Neuronal stem cell (in vitro differentiated cells): Measurements from ENCODE around the gene PTPRU.

Experiments used
- DNase-seq: peaks from one replicate; pipeline ENCODE4 v3.0.0-alpha.2; 2013; ENCODE audit warnings: low spot score
- H2AFZ ChIP-seq: one replicate; pipeline ENCODE4 v1.6.1; 2013; ENCODE audit warnings: mild to moderate bottlenecking, low read length, inconsistent platforms
- H2AK5ac ChIP-seq: 2 replicates; pipeline ENCODE4 v1.6.1; 2013; ENCODE audit warnings: low read depth, mild to moderate bottlenecking, inconsistent platforms, low read length, moderate library complexity, mixed read lengths
- H2BK120ac ChIP-seq: 2 replicates; pipeline ENCODE4 v1.6.1; 2013; ENCODE audit warnings: low read depth, mild to moderate bottlenecking, inconsistent platforms, low read length, moderate library complexity, mixed read lengths
- H2BK12ac ChIP-seq: one replicate; pipeline ENCODE4 v1.6.1; 2013; ENCODE audit warnings: low read length, inconsistent platforms
- H2BK15ac ChIP-seq: 2 replicates; pipeline ENCODE4 v1.6.1; 2013; ENCODE audit warnings: mild to moderate bottlenecking, low read length, inconsistent platforms, mixed read lengths
- H2BK5ac ChIP-seq: one replicate; pipeline ENCODE4 v1.6.1; 2013; ENCODE audit warnings: inconsistent platforms, mild to moderate bottlenecking, low read length, moderate library complexity
- H3K14ac ChIP-seq: one replicate; pipeline ENCODE4 v1.6.1; 2013; ENCODE audit warnings: low read length, inconsistent platforms
- H3K18ac ChIP-seq: 2 replicates; pipeline ENCODE4 v1.6.1; 2013; ENCODE audit warnings: low read length, inconsistent platforms
- H3K23ac ChIP-seq: 2 replicates; pipeline ENCODE4 v1.6.1; 2013; ENCODE audit warnings: low read depth, mild to moderate bottlenecking, mixed read lengths, low read length, inconsistent platforms; ENCODE audit not compliant: poor library complexity
- H3K27ac ChIP-seq: replicated peaks from 3 replicates; pipeline ENCODE4 v1.5.1; 2013; ENCODE audit warnings: low read length, inconsistent platforms
- H3K27me3 ChIP-seq, 3 experiments: 2 replicates each; pipeline ENCODE4 v1.6.1; 2013; ENCODE audit warnings: low read length in 3 of 3, mild to moderate bottlenecking in 2 of 3, inconsistent platforms in 1 of 3, low read depth in 1 of 3, mixed read lengths in 1 of 3, moderate library complexity in 1 of 3; ENCODE audit not compliant: control insufficient read depth in 3 of 3, insufficient read depth in 3 of 3
- H3K36me3 ChIP-seq, 2 donors: replicated peaks in 1 of 2; 2 replicates each; pipeline ENCODE4 v1.6.1; 2013; ENCODE audit warnings: low read length in 2 of 2; ENCODE audit not compliant: control insufficient read depth in 2 of 2, insufficient read depth in 2 of 2
- H3K4ac ChIP-seq: 2 replicates; pipeline ENCODE4 v1.6.1; 2013; ENCODE audit warnings: inconsistent platforms, mild to moderate bottlenecking, low read length, moderate library complexity
- H3K4me1 ChIP-seq, 2 donors: 1 replicate in 1 of 2; 2 replicates in 1 of 2; pipeline ENCODE4 v1.6.1; 2013; ENCODE audit warnings: low read length in 2 of 2, low read depth in 1 of 2; ENCODE audit not compliant: control insufficient read depth in 2 of 2, insufficient read depth in 1 of 2
- H3K4me2 ChIP-seq: one replicate; pipeline ENCODE4 v1.6.1; 2013; ENCODE audit warnings: mild to moderate bottlenecking, low read length, inconsistent platforms; ENCODE audit not compliant: insufficient read depth, poor library complexity, severe bottlenecking
- H3K4me3 ChIP-seq, 2 donors: 2 replicates each; pipeline ENCODE4 v1.5.1; 2013; ENCODE audit warnings: low read length in 2 of 2, mild to moderate bottlenecking in 2 of 2, inconsistent platforms in 1 of 2, moderate library complexity in 1 of 2
- H3K79me1 ChIP-seq: one replicate; pipeline ENCODE4 v1.6.1; 2013; ENCODE audit warnings: low read depth, mild to moderate bottlenecking, inconsistent platforms, low read length, moderate library complexity
- H3K9ac ChIP-seq: one replicate; pipeline ENCODE4 v1.6.1; 2013; ENCODE audit warnings: mild to moderate bottlenecking, low read depth, low read length, inconsistent platforms; ENCODE audit not compliant: poor library complexity
- H3K9me3 ChIP-seq, 2 donors: replicated peaks in 1 of 2; 2 replicates each; pipeline versions ENCODE3 to v1.6.1; 2013; ENCODE audit warnings: low read length in 2 of 2, mild to moderate bottlenecking in 2 of 2, inconsistent platforms in 1 of 2, low read depth in 1 of 2, mixed read lengths in 1 of 2, moderate library complexity in 1 of 2; ENCODE audit not compliant: control insufficient read depth in 2 of 2, insufficient read depth in 1 of 2
- H4K8ac ChIP-seq: one replicate; pipeline ENCODE4 v1.6.1; 2013; ENCODE audit warnings: low read depth, mild to moderate bottlenecking, inconsistent platforms, low read length, moderate library complexity
- H4K91ac ChIP-seq: one replicate; pipeline ENCODE4 v1.6.1; 2013; ENCODE audit warnings: low read length, low read depth, mild to moderate bottlenecking, inconsistent platforms; ENCODE audit not compliant: poor library complexity
- WGBS, 2 donors: extraction: QIAGEN DNeasy Blood & Tissue Kit; methylation state at CpG; one replicate each; pipeline ENCODE4 v1.1.7; 2013; ENCODE audit warnings: missing lambda C conversion rate in 2 of 2, mixed read lengths in 1 of 2; ENCODE audit not compliant: insufficient read length in 2 of 2, insufficient replicate concordance in 1 of 2; ENCODE audit errors: extremely low coverage in 2 of 2; 5-methylcytosine and 5-hydroxymethylcytosine counted together

The PTPRU gene

GRCh38 chr1:29195881-29196291 is 40.4 kb upstream of the PTPRU start:
- H3K18ac ChIP-seq: no peak overlapping the region
- DNase-seq: no peak
- no peak overlapping the region for H3K4me2 ChIP-seq
- no CpG with 5 or more reads among the region's 8 CpGs for WGBS, 2 donors
- no peak overlapping the region for H3K27ac ChIP-seq
- H3K4me3 ChIP-seq: no peak overlapping the region
- no peak overlapping the region for H3K4ac ChIP-seq
- H2AFZ ChIP-seq: no peak overlapping the region
- H2BK5ac ChIP-seq: no peak overlapping the region
- no peak overlapping the region for H2BK120ac ChIP-seq
- H3K36me3 ChIP-seq: peaks cover 31 to 77% of the 10 kb centered on the region in 2 donors
- no peak overlapping the region for H3K23ac ChIP-seq
- no peaks in the 10 kb centered on the region for H3K27me3 ChIP-seq
- no peaks in the 10 kb centered on the region for H3K4me1 ChIP-seq
- H3K14ac ChIP-seq: no peak overlapping the region
- H2AK5ac ChIP-seq: no peak overlapping the region
- H2BK12ac ChIP-seq: no peak overlapping the region
- H4K91ac ChIP-seq: no peak overlapping the region
- H3K79me1 ChIP-seq: no peaks in the 10 kb centered on the region
- no peak overlapping the region for H3K9ac ChIP-seq
- no peak overlapping the region for H2BK15ac ChIP-seq
- peaks cover 0 to 1% of the 10 kb centered on the region in 2 donors for H3K9me3 ChIP-seq
- H4K8ac ChIP-seq: no peak overlapping the region

GRCh38 chr1:29196863-29197589 is 39.3 kb upstream of the PTPRU start:
- Histone ChIP-seq H3K18ac (no peak overlapping the region), H4K91ac (no peak overlapping the region), H2BK15ac (no peak overlapping the region), H3K23ac (no peak overlapping the region), H3K79me1 (no peaks in the 10 kb centered on the region), H2BK12ac (no peak overlapping the region), H3K14ac (no peak overlapping the region), H2AFZ (no peak overlapping the region), H3K4me3 (no peak overlapping the region), H3K4me1 (no peaks in the 10 kb centered on the region), H4K8ac (no peak overlapping the region), H3K4me2 (no peak overlapping the region), H3K27ac (no peak overlapping the region), H3K36me3 (peaks cover 31 to 88% of the 10 kb centered on the region in 2 donors), H3K9me3 (no peaks in the 10 kb centered on the region), H3K27me3 (no peaks in the 10 kb centered on the region), H2AK5ac (no peak overlapping the region), H3K9ac (no peak overlapping the region), H2BK5ac (no peak overlapping the region), H3K4ac (no peak overlapping the region), H2BK120ac (no peak overlapping the region)
- WGBS, 2 donors: no CpG with 5 or more reads among the region's 7 CpGs
- DNase-seq: no peak

- no peaks in the 10 kb centered on the region for H3K27me3 ChIP-seq
- no peak overlapping the region for H3K14ac ChIP-seq
- DNase-seq: no peak
- H2BK120ac ChIP-seq: no peak overlapping the region
- peaks cover 30 to 88% of the 10 kb centered on the region in 2 donors for H3K36me3 ChIP-seq
- H2BK5ac ChIP-seq: no peak overlapping the region
- no peak overlapping the region for H2BK12ac ChIP-seq
- H3K4me3 ChIP-seq: no peak overlapping the region
- no peak overlapping the region for H3K23ac ChIP-seq
- no peak overlapping the region for H3K27ac ChIP-seq
- no CpG with 5 or more reads among the region's 2 CpGs for WGBS, 2 donors
- H2BK15ac ChIP-seq: no peak overlapping the region
- H2AFZ ChIP-seq: no peak overlapping the region
- no peak overlapping the region for H4K8ac ChIP-seq
- H3K79me1 ChIP-seq: no peaks in the 10 kb centered on the region
- no peak overlapping the region for H4K91ac ChIP-seq
- no peak overlapping the region for H3K9ac ChIP-seq
- no peak overlapping the region for H3K4ac ChIP-seq
- H2AK5ac ChIP-seq: no peak overlapping the region
- H3K4me2 ChIP-seq: no peak overlapping the region
- peaks cover 1 to 3% of the 10 kb centered on the region in 2 donors for H3K4me1 ChIP-seq
- no peak overlapping the region for H3K18ac ChIP-seq
- no peaks in the 10 kb centered on the region for H3K9me3 ChIP-seq
These were observed 38.8 kb upstream of the PTPRU start for GRCh38 chr1:29197590-29197924.

GRCh38 chr1:29197993-29198392 is 38.3 kb upstream of the PTPRU start:
- no peak overlapping the region for H3K18ac ChIP-seq
- no peak overlapping the region for H2BK12ac ChIP-seq
- no peak overlapping the region for H3K27ac ChIP-seq
- no peak overlapping the region for H2BK120ac ChIP-seq
- H3K4ac ChIP-seq: no peak overlapping the region
- no peaks in the 10 kb centered on the region for H3K27me3 ChIP-seq
- no peaks in the 10 kb centered on the region for H3K79me1 ChIP-seq
- H3K4me1 ChIP-seq: peaks cover 3 to 4% of the 10 kb centered on the region in 2 donors
- no peak overlapping the region for H4K8ac ChIP-seq
- no peak overlapping the region for H2AK5ac ChIP-seq
- H2BK15ac ChIP-seq: no peak overlapping the region
- peaks cover 30 to 85% of the 10 kb centered on the region in 2 donors for H3K36me3 ChIP-seq
- no peak overlapping the region for H3K14ac ChIP-seq
- H4K91ac ChIP-seq: no peak overlapping the region
- WGBS, 2 donors: no CpG with 5 or more reads among the region's 12 CpGs
- no peak overlapping the region for H3K23ac ChIP-seq
- peak overlapping the region; percentile 27 for H3K9ac ChIP-seq
- H3K4me2 ChIP-seq: no peak overlapping the region
- H3K9me3 ChIP-seq: no peaks in the 10 kb centered on the region
- no peak for DNase-seq
- H2BK5ac ChIP-seq: no peak overlapping the region
- H3K4me3 ChIP-seq: peak overlapping the region in 1 of 2 donors; percentile 61
- H2AFZ ChIP-seq: no peak overlapping the region
